Measurements from ENCODE around the gene RPRM.
"Not testable (repeated sequence)": the region's sequence is repeated elsewhere in the genome, so short reads cannot be mapped to it uniquely, and the experiment has no call there.

The RPRM gene

GRCh38 chr2:153478289-153479261, at the start of gene RPRM:
TSS of gene RPRM (minus strand) at chr2:153478762. CDS start at chr2:153478565, 197 bp downstream.
- DNase-seq = peak in 49 of 51 donors; percentile 12 to 80 (median 55)

DNA sequence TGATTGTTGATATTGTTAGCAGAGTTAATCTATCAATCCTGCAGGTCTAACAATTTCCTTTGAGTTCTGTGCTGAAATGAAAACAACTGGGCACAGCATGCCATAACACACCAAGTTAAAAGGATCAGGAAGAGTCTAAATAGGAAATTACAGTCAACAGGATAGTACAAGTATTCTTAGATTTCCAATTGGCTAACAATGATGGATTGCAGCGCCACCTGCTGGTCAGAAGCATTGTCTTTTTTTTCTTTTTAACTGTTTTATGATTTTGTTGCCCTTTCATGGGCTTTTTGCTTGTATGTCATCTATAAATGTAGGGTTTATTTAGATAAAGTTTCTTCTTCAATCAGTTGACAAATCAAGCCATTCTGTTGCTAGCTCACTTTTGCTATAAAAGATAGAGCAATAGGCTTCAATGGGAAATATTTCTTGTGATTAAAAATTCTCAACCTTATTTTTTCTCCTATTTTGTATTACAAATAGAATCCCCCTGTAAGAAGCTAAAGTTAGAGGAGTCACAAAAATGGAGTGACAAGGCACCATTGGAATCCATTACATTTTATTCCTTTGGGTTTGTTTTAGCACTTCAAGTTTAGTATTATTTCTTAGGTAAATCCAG, 40.8 kb upstream of the RPRM start:
- peak in 36 of 51 donors; percentile 1 to 74 (median 24) for DNase-seq

- DNase-seq = no peak
These were observed 33.8 kb upstream of the RPRM start for GRCh38 chr2:153512331-153512730.

DNA sequence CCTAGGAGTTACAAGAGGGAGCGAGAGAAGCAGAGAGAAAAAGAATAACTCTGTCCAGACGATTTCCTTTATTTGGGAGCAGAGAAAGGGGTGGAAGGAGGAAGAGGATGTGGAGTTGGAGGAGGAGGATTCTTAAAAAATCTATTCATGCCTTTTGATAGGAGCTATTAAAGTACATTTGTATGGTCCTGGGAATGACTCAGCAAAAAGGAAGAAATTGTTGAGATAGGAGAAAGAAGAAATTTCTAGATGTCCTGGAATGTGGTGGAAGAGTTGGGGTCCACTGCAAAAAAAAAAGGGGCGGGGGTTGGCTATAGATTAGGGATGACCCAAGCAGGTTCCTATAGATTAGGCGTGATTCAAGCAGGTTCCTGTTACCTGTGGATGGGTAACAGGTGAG, 32.4 kb upstream of the RPRM start:
- no peak for DNase-seq

- no peak for DNase-seq
These were observed 30.6 kb upstream of the RPRM start for GRCh38 chr2:153509133-153509532.

- not testable (repeated sequence) for DNase-seq
These were observed 27.9 kb upstream of the RPRM start for GRCh38 chr2:153506499-153506898.

- DNase-seq = no peak
These were observed 20.9 kb upstream of the RPRM start for GRCh38 chr2:153499439-153499838.

DNA sequence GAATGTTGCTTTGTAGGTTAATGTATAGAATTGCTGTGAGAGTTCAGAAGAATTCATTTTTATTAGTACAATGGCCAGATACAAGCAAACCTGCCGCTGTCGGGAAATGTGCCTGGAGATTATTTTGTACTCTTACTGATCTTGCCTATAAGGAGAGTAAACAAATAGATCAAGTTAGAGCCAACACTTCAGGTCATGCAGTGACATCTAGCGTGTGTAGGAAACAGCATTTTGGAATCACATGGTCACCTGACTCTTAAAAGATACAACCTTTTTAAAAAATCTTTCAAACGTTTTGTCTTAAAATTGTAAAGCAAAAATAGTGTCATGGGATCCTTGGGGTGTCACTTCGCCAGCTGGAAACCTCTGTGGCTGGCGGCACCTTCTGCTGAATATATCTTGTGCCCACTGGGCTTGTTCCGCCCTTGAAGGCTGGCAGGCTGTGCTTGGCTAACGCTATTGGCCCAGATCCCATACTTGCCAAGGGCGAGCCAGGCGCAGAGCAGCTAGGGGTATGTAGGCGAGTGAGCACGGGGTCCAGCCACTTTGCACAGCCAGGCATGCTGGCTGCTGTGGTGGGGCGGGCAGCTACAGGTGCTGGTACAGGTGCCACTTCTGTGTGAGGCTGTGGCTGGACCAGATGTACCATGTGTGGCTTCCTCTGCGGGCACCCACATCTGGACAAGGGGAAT, 19.5 kb upstream of the RPRM start:
- no peak for DNase-seq

GRCh38 chr2:153495725-153496124, 17.2 kb upstream of the RPRM start:
- DNase-seq = no peak

- peak in 2 of 51 donors; percentile 1 to 4 for DNase-seq
These were observed 9.5 kb upstream of the RPRM start for GRCh38 chr2:153488072-153488471.

DNA sequence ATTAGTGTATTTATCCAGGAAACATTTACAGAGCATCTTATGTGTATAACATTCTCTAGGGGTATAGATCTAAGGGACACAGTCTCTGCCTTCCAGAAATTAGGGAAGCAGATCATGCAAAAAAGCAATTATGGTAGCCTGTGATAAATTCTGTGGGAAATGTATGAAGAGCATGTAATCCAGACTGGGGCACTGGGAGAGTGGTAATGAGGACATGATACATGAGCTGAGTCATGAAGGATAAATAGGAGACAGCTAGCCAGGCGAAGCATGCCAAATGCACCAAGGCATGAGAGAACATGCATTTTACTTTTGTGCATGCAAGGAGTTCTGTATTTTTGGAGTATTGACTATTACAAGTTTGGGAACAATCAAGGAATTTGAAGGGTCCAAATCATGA, 8.9 kb upstream of the RPRM start:
- DNase-seq = no peak

GRCh38 chr2:153479573-153479972, 1.0 kb upstream of the RPRM start:
- DNase-seq = no peak

DNA sequence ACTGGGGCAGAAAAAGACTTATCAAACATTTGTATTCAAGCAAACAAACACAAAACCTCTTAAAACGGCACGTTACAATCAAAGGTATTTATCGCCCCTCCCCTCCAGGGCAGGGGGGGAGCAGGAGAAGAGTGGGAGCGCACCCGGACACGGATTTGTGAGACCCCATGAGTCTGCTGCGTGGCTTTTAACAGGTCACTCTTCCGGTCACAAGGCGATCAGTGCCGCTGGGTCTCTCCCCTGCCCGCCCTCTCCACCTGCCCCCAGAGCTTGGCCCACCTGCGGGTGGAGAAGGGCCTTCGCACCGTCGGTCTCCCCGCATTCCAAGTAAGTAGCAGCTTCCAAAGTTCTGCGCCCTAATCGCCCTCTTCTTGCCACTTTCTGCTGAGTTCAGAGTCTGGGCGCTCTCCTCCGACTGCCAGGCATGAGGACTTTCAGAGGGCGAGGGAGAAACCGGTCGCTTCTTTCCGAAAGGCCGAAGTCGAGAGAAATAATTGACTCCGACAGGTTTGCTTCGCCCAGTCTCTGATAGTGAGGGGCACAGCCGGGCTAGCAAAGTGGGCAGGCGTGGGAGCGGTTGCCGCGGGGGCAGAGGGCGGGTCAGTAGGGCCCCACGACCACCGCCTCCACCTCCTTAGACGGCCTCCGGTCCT, 800 bp downstream of the RPRM start:
- peak in 4 of 51 donors; percentile 5 to 44 (median 20) for DNase-seq

DNA sequence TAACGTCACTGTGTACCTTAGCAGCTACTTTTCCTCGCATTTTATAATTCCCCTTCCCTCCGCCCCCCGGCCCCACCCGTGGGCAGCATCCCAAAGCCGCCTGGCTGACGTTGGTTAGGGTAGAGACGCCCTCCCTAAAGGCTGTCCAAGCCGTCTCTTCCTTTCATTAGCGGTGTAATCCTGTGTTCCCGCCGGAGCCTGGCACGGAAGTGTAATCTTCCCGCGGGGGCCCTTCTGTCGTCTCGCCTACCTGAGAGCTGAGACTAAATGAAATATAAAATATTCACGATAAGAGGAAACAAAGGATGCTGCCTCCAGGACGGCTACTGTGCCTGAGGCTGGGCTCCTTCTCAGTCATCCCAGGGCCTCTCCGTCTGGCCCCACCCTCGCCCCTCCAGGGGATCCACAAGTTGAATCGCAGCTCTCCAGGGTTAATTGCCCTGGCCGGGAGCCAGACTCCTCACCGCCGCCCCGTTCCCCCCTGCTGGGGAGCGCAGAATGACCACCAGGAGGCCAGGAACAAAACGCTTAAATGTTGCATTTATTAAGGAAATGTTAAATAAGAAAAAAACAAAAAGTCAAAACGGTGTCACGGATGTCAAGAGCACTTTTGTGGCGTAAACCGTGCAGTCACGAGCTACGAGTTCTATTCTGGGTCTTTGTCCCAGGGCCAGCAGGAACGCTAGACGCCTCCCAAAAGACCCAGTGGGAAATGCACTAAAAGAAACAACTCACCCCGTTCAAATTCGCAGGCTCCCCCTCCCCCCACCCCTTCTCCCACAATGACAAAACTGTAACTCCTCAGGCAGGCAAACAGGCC, 1.5 kb downstream of the RPRM start:
- DNase-seq = peak in 8 of 51 donors; percentile 4 to 67 (median 20)

- no peak for DNase-seq
These were observed 2.1 kb downstream of the RPRM start for GRCh38 chr2:153476491-153476815.

- no peak for DNase-seq
These were observed 3.6 kb downstream of the RPRM start for GRCh38 chr2:153474876-153475435.

DNA sequence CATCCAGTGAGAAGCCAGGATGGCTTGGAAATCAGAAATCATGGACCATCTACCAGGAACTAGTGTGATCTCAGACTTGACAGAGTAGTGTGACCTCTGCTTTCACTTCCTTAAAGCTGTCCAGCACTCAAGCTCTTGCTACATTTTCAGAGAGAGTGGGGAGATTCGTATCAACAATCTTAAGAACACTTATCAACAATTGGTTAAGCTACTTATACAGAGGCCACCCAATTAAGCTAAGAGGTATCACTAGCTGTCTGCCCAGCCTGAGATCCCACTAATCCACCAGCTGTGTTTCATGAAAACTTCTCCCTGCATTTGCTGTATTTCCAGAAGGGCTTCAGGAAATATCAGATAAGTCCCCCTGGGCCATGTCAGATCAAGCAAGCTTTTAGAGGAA, 4.2 kb downstream of the RPRM start:
- DNase-seq = no peak

DNA sequence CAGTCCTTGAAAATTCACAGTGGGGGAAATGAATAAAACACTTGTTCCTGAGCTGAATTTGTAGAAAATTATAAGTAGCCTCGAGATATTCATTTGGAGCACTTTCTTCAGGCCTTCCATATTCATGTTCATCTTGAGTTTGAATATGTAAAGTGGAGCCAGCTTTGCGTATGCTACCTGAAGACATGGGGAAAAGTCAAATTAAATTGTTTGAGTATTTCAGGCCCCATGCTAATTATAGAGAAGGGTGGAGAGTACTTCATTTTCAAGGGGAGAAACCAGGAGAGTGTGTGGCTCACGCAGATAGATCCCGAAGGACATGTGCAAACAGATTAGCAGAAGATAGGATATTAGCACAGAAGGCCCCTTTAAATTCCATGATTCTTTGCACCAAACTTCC, 7.7 kb downstream of the RPRM start:
- DNase-seq = no peak

- no peak for DNase-seq
These were observed 14.2 kb downstream of the RPRM start for GRCh38 chr2:153464395-153464794.

DNA sequence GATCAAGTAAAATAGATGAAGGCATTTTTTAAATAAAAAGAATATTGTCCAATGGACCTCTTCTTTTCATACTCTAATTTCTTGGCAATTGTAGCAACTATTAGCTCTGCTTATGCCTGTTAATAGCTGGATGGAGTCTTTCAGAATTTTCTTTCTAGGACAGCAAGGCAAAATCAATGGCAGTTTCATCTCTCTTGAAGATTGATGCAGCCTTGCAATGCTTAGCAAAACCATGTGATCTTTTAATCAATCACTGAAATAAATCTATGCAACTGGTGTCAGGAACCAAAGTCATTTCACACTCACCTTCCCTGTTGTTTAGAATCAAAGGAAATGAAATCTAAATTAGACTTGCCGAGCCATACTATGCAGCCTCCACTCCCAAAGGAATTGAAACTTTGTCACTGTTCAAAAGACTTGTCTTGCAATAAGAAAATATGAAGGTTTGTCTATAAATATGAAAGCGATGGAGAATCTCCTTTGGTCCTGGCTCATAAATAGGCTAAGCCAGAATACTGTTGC, 16.2 kb downstream of the RPRM start:
- no peak for DNase-seq

All from hypothalamus (tissue), 51 donors.